Activated naive CD4-positive, alpha-beta T cell treated with anti-CD3 and anti-CD28 coated beads for 36 hours (primary cell): ENCODE data around the gene XCL2. TPM values are rescaled to one million over a fixed set of nuclear protein-coding genes. Genes with fewer than 3 reads are reported as not detected.
A peak's percentile ranks its signal among the peaks of the same experiment; 100 is the strongest.

Source experiments
- CTCF ChIA-PET: fragments of 350-600 bp; sonication (Branson Sonifier 250); formaldehyde crosslinking; loops from one replicate; lab custom pipeline; 2021; ENCODE audit warnings: antibody characterized with exemption; lab: Charles Lee
- DNase-seq: peaks from one replicate; pipeline ENCODE4 v3.0.0-alpha.2; 2020
- H3K27ac Mint-ChIP-seq: one replicate; pipeline ENCODE4 v1.8.0; 2021; ENCODE audit warnings: mild to moderate bottlenecking, mixed read lengths
- H3K27me3 Mint-ChIP-seq: one replicate; pipeline ENCODE4 v1.8.0; 2021; ENCODE audit warnings: low read depth, mixed read lengths
- H3K36me3 Mint-ChIP-seq: one replicate; pipeline ENCODE4 v1.8.0; 2021; ENCODE audit warnings: low read depth, mixed read lengths
- H3K4me1 Mint-ChIP-seq: one replicate; pipeline ENCODE4 v1.8.0; 2021; ENCODE audit warnings: low read depth, mixed read lengths
- H3K4me3 Mint-ChIP-seq: one replicate; pipeline ENCODE4 v1.8.0; 2021; ENCODE audit warnings: mild to moderate bottlenecking, moderate library complexity, mixed read lengths
- H3K9me3 Mint-ChIP-seq: one replicate; pipeline ENCODE4 v1.8.0; 2021; ENCODE audit warnings: mixed read lengths
- intact Hi-C: fragments of 100-400 bp; cut with micrococcal nuclease; formaldehyde crosslinking; loops from one replicate; pipeline ENCODE4 v1.15.1; 2023
- total RNA-seq, 2 experiments: library from RNA; stranded (reverse); gene quantifications; one replicate each; pipeline ENCODE4 v1.2.3, GENCODE V29; 2021

The XCL2 gene
- total RNA-seq, 2 experiments from 2014 or later, result not detected

GRCh38 chr1:168509875-168510791 lies 33.7 kb downstream of the XCL2 start:
- Mint-ChIP-seq H3K27ac (no peak overlapping the region), H3K4me1 (peaks cover 30% of the 10 kb centered on the region), H3K9me3 (no peaks in the 10 kb centered on the region), H3K4me3 (no peak overlapping the region), H3K36me3 (no peaks in the 10 kb centered on the region), H3K27me3 (no peaks in the 10 kb centered on the region)
- no peak for DNase-seq
- CTCF ChIA-PET, result no interaction called here
- intact Hi-C loops, result loop anchor here (5.0 kb wide), 1 partner anchor 43 kb away; no protein-coding TSS in a partner anchor

- no peak overlapping the region for H3K4me3 Mint-ChIP-seq
- intact Hi-C loops, result no loop called here
- CTCF ChIA-PET, result no interaction called here
- peaks cover 29% of the 10 kb centered on the region for H3K4me1 Mint-ChIP-seq
- no peaks in the 10 kb centered on the region for H3K9me3 Mint-ChIP-seq
- DNase-seq, result no peak
- H3K27ac Mint-ChIP-seq, result no peak overlapping the region
- no peaks in the 10 kb centered on the region for H3K27me3 Mint-ChIP-seq
- no peaks in the 10 kb centered on the region for H3K36me3 Mint-ChIP-seq
Measured at GRCh38 chr1:168509210-168509609, 34.6 kb downstream of the XCL2 start.

- H3K36me3 Mint-ChIP-seq, result no peaks in the 10 kb centered on the region
- intact Hi-C loops, result no loop called here
- no peak overlapping the region for H3K4me3 Mint-ChIP-seq
- CTCF ChIA-PET, result no interaction called here
- H3K9me3 Mint-ChIP-seq, result no peaks in the 10 kb centered on the region
- DNase-seq, result no peak
- H3K27ac Mint-ChIP-seq, result no peak overlapping the region
- H3K27me3 Mint-ChIP-seq, result no peaks in the 10 kb centered on the region
- H3K4me1 Mint-ChIP-seq, result peaks cover 17% of the 10 kb centered on the region
Measured at GRCh38 chr1:168507828-168508227, 36.0 kb downstream of the XCL2 start.

GRCh38 chr1:168507231-168507630 lies 36.6 kb downstream of the XCL2 start:
- H3K4me1 Mint-ChIP-seq, result peaks cover 14% of the 10 kb centered on the region

GRCh38 chr1:168506204-168506819 lies 37.5 kb downstream of the XCL2 start:
- DNase-seq, result no peak
- Mint-ChIP-seq H3K4me3 (no peak overlapping the region), H3K4me1 (peaks cover 19% of the 10 kb centered on the region), H3K36me3 (no peaks in the 10 kb centered on the region), H3K27ac (no peak overlapping the region), H3K9me3 (no peaks in the 10 kb centered on the region), H3K27me3 (no peaks in the 10 kb centered on the region)
- intact Hi-C loops, result no loop called here
- CTCF ChIA-PET, result interaction anchor here (1.2 kb wide), 1 partner anchor 164 kb away, joined by 8 read pairs; no protein-coding TSS in a partner anchor

More at GRCh38 chr1:168507231-168507630, 36.6 kb downstream of the XCL2 start:
- no peaks in the 10 kb centered on the region for H3K36me3 Mint-ChIP-seq
- intact Hi-C loops, result no loop called here
- H3K27me3 Mint-ChIP-seq, result no peaks in the 10 kb centered on the region
- no peaks in the 10 kb centered on the region for H3K9me3 Mint-ChIP-seq
- DNase-seq, result no peak
- H3K4me3 Mint-ChIP-seq, result no peak overlapping the region
- CTCF ChIA-PET, result interaction anchor here (1.2 kb wide), 1 partner anchor 165 kb away, joined by 8 read pairs; no protein-coding TSS in a partner anchor
- H3K27ac Mint-ChIP-seq, result no peak overlapping the region

- DNase-seq, result no peak
- Mint-ChIP-seq H3K4me3 (no peak overlapping the region), H3K36me3 (no peaks in the 10 kb centered on the region), H3K4me1 (peaks cover 20% of the 10 kb centered on the region), H3K27me3 (no peaks in the 10 kb centered on the region), H3K9me3 (no peaks in the 10 kb centered on the region), H3K27ac (no peak overlapping the region)
- intact Hi-C loops, result no loop called here
- CTCF ChIA-PET, result no interaction called here
Measured at GRCh38 chr1:168505006-168505405, 38.8 kb downstream of the XCL2 start.

GRCh38 chr1:168504064-168504837 lies 39.5 kb downstream of the XCL2 start:
- H3K4me3 Mint-ChIP-seq, result no peak overlapping the region
- no peaks in the 10 kb centered on the region for H3K27me3 Mint-ChIP-seq
- H3K4me1 Mint-ChIP-seq, result peaks cover 26% of the 10 kb centered on the region
- DNase-seq, result peak; percentile 56
- H3K36me3 Mint-ChIP-seq, result no peaks in the 10 kb centered on the region
- intact Hi-C loops, result no loop called here
- H3K9me3 Mint-ChIP-seq, result no peaks in the 10 kb centered on the region
- CTCF ChIA-PET, result interaction anchor here (0.6 to 2.7 kb wide), 2 partner anchors 64 to 1082 kb away, joined by 3 to 10 read pairs; partner anchors contain the start of gene F5
- no peak overlapping the region for H3K27ac Mint-ChIP-seq

GRCh38 chr1:168499688-168500049 lies 44.1 kb downstream of the XCL2 start:
- H3K4me3 Mint-ChIP-seq, result no peak overlapping the region
- H3K36me3 Mint-ChIP-seq, result no peaks in the 10 kb centered on the region
- intact Hi-C loops, result loop anchor here (2.0 kb wide), 1 partner anchor 15 kb away; no protein-coding TSS in a partner anchor
- no peak overlapping the region for H3K27ac Mint-ChIP-seq
- CTCF ChIA-PET, result no interaction called here
- H3K4me1 Mint-ChIP-seq, result peaks cover 27% of the 10 kb centered on the region
- DNase-seq, result no peak
- H3K27me3 Mint-ChIP-seq, result no peaks in the 10 kb centered on the region
- H3K9me3 Mint-ChIP-seq, result no peaks in the 10 kb centered on the region

GRCh38 chr1:168498956-168499687 lies 44.7 kb downstream of the XCL2 start:
- Mint-ChIP-seq H3K9me3 (no peaks in the 10 kb centered on the region), H3K27me3 (no peaks in the 10 kb centered on the region), H3K4me1 (peaks cover 22% of the 10 kb centered on the region), H3K27ac (no peak overlapping the region), H3K36me3 (no peaks in the 10 kb centered on the region), H3K4me3 (no peak overlapping the region)
- no peak for DNase-seq
- intact Hi-C loops, result no loop called here
- CTCF ChIA-PET, result no interaction called here

GRCh38 chr1:168498159-168498631 lies 45.6 kb downstream of the XCL2 start:
- no peak for DNase-seq
- intact Hi-C loops, result no loop called here
- H3K4me1 Mint-ChIP-seq, result peaks cover 21% of the 10 kb centered on the region
- no peak overlapping the region for H3K27ac Mint-ChIP-seq
- no peaks in the 10 kb centered on the region for H3K36me3 Mint-ChIP-seq
- H3K27me3 Mint-ChIP-seq, result no peaks in the 10 kb centered on the region
- H3K4me3 Mint-ChIP-seq, result no peak overlapping the region
- CTCF ChIA-PET, result no interaction called here
- no peaks in the 10 kb centered on the region for H3K9me3 Mint-ChIP-seq

- no peak for DNase-seq
- H3K9me3 Mint-ChIP-seq, result no peaks in the 10 kb centered on the region
- H3K27me3 Mint-ChIP-seq, result no peaks in the 10 kb centered on the region
- no peaks in the 10 kb centered on the region for H3K36me3 Mint-ChIP-seq
- intact Hi-C loops, result no loop called here
- H3K4me1 Mint-ChIP-seq, result peaks cover 21% of the 10 kb centered on the region
- H3K27ac Mint-ChIP-seq, result no peak overlapping the region
- CTCF ChIA-PET, result interaction anchor here (1.0 kb wide), 1 partner anchor 54 kb away, joined by 3 read pairs; no protein-coding TSS in a partner anchor
- no peak overlapping the region for H3K4me3 Mint-ChIP-seq
Measured at GRCh38 chr1:168497376-168497950, 46.3 kb downstream of the XCL2 start.
